OCI-LY1 (cell line): Measurements from ENCODE around the gene CACNB1.

ENCODE experiments used
- H2AFZ ChIP-seq: fragments of 200-600 bp; sonication (generic), shearing (Covaris generic); 2 replicates; pipeline ENCODE4 v1.6.0; 2014; ENCODE audit warnings: antibody characterized with exemption, mild to moderate bottlenecking, low read length
- H3F3A ChIP-seq: fragments of 200-600 bp; sonication (generic), shearing (Covaris generic); 2 replicates; pipeline ENCODE4 v1.6.0; 2014; ENCODE audit warnings: mild to moderate bottlenecking, antibody characterized with exemption, low read length, moderate library complexity; ENCODE audit not compliant: insufficient read depth
- H3K27ac ChIP-seq: fragments of 200-600 bp; sonication (generic); 2 replicates; pipeline ENCODE4 v1.5.1; 2014; ENCODE audit warnings: low read length, mixed run types, mild to moderate bottlenecking, low read depth; ENCODE audit not compliant: poor library complexity, severe bottlenecking
- H3K27me3 ChIP-seq: fragments of 200-600 bp; sonication (generic); 2 replicates; pipeline ENCODE4 v1.6.0; 2014; ENCODE audit warnings: antibody characterized with exemption, mild to moderate bottlenecking, low read length, moderate library complexity; ENCODE audit not compliant: insufficient read depth
- H3K36me3 ChIP-seq: fragments of 200-600 bp; sonication (generic); 2 replicates; pipeline ENCODE4 v1.6.1; 2014; ENCODE audit warnings: mild to moderate bottlenecking, antibody characterized with exemption, low read length, moderate library complexity, mixed read lengths; ENCODE audit not compliant: insufficient read depth
- H3K4me1 ChIP-seq: fragments of 200-600 bp; sonication (generic); 2 replicates; pipeline ENCODE4 v1.5.1; 2014; ENCODE audit warnings: mild to moderate bottlenecking, low read length, moderate library complexity; ENCODE audit not compliant: insufficient read depth, severe bottlenecking
- H3K4me2 ChIP-seq: fragments of 200-600 bp; sonication (generic), shearing (Covaris generic); 2 replicates; pipeline ENCODE4 v1.6.1; 2014; ENCODE audit warnings: low read length
- H3K4me3 ChIP-seq: fragments of 200-600 bp; sonication (generic); 2 replicates; pipeline ENCODE4 v1.5.1; 2014; ENCODE audit warnings: low read length, low read depth, mild to moderate bottlenecking, mixed read lengths; ENCODE audit not compliant: poor library complexity, severe bottlenecking
- H3K79me2 ChIP-seq: fragments of 200-600 bp; shearing (Covaris generic); 2 replicates; pipeline ENCODE4 v1.6.1; 2016; ENCODE audit warnings: mixed run types, low read length, mixed read lengths; ENCODE audit not compliant: insufficient read depth
- H3K9ac ChIP-seq: fragments of 200-600 bp; sonication (generic), shearing (Covaris generic); 2 replicates; pipeline ENCODE4 v1.6.1; 2014; ENCODE audit warnings: mild to moderate bottlenecking, low read length, mixed read lengths
- H3K9me2 ChIP-seq: fragments of 200-600 bp; sonication (generic), shearing (Covaris generic); 2 replicates; pipeline ENCODE4 v1.6.1; 2014; ENCODE audit warnings: low read depth, mild to moderate bottlenecking, low read length, mixed read lengths
- H3K9me3 ChIP-seq: fragments of 200-600 bp; shearing (Covaris generic); 2 replicates; pipeline ENCODE4 v1.6.1; 2014; ENCODE audit warnings: low read length, mixed read lengths
- H4K20me1 ChIP-seq: fragments of 200-600 bp; sonication (generic), shearing (Covaris generic); 2 replicates; pipeline ENCODE4 v1.6.0; 2016; ENCODE audit warnings: mild to moderate bottlenecking, low read length; ENCODE audit not compliant: insufficient read depth
- CTCF ChIP-seq: fragments of 200-600 bp; sonication (generic), shearing (Covaris generic); IDR thresholded peaks from 2 replicates; pipeline ENCODE4 v1.5.1; 2017; ENCODE audit warnings: mild to moderate bottlenecking, antibody characterized with exemption, low read length, moderate library complexity, mixed read lengths
- EZH2 ChIP-seq: fragments of 200-600 bp; sonication (generic), shearing (Covaris generic); IDR thresholded peaks from 2 replicates; pipeline ENCODE4 v1.8.0; 2017; ENCODE audit warnings: borderline replicate concordance, mixed run types, mild to moderate bottlenecking, antibody characterized with exemption, low read length, moderate library complexity, mixed read lengths

The CACNB1 gene

GRCh38 chr17:39225308-39225958 lies 28.0 kb upstream of the CACNB1 start, which contains the start of gene STAC2:
Gene STAC2 (minus strand): TSS chr17:39225945. CDS start chr17:39225502, 443 bp downstream.
- Histone ChIP-seq H3K36me3 (no peaks in the 10 kb centered on the region), H3K4me1 (no peaks in the 10 kb centered on the region), H3K9ac (no peak within 1 kb of the TSS), H3K27ac (no peak within 1 kb of the TSS), H3K4me2 (no peak within 1 kb of the TSS), H3K79me2 (no peaks in the 10 kb centered on the region), H3K9me3 (no peaks in the 10 kb centered on the region), H3K9me2 (no peaks in the 10 kb centered on the region), H3K4me3 (no peak within 1 kb of the TSS), H3K27me3 (0 out of 2 replicates have a peak, but pooled peaks cover 5% of the 10 kb centered on the region), H3F3A (no peaks in the 10 kb centered on the region), H4K20me1 (no peaks in the 10 kb centered on the region), H2AFZ (no peak within 1 kb of the TSS)
- TF ChIP-seq EZH2: no peak
- no peak for TF ChIP-seq CTCF

- no peaks in the 10 kb centered on the region for H3K9me3 ChIP-seq
- H3K27me3 ChIP-seq: 0 out of 2 replicates have a peak, but pooled peaks cover 5% of the 10 kb centered on the region
- no peaks in the 10 kb centered on the region for H3K9me2 ChIP-seq
- H3F3A ChIP-seq: no peaks in the 10 kb centered on the region
- no peaks in the 10 kb centered on the region for H3K79me2 ChIP-seq
- H3K4me3 ChIP-seq: no peak overlapping the region
- no peak overlapping the region for H3K27ac ChIP-seq
- H3K4me1 ChIP-seq: no peaks in the 10 kb centered on the region
- H4K20me1 ChIP-seq: no peaks in the 10 kb centered on the region
- H2AFZ ChIP-seq: no peak overlapping the region
- H3K36me3 ChIP-seq: no peaks in the 10 kb centered on the region
- TF ChIP-seq EZH2: no peak
- TF ChIP-seq CTCF: no peak
- H3K9ac ChIP-seq: no peak overlapping the region
- H3K4me2 ChIP-seq: no peak overlapping the region
These were observed 27.4 kb upstream of the CACNB1 start for GRCh38 chr17:39224778-39225307.

DNA sequence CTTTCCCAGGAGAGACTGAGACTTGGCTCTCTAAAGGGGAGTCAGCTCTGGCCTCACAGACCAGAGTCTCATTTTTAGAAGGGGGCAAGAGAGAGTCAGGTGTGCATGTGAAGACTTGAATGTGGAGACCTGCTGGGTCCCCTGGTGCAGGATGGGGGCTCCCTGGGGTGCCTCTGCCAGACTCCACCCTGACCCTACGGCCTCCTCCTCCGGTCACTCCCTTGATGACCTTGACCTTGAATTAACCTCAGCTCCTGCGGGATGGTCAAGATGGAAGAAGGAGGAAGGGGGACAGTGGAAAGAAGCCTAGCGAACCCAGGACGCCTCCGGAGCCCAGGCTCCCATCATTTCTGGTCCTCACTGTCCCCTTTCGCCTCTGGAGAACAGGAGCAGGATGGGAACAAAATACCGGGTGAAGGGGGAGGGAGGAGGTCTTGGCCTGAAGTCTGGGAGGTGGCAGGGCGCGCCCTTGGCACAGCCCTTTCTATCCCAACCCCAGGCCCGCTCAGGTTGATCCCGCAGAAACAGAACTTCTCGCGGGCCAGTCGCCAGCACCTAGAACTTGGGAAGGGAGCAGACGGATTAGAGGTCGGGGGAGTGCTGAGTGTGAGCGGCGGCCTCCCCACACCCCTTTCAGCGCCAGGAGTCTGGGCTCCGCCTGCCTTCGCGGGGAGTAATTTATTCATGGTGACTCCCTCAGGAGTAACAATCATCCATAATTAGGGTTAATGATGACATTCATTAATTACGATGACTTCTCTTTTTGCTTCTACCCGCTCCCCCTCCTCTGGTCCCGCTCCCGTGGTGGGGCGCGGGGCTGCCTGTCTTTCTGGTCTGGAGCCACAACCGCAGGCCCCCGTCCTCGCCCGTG lies 26.7 kb upstream of the CACNB1 start:
- TF ChIP-seq EZH2 (no peak), CTCF (no peak)
- Histone ChIP-seq H3K9me3 (no peaks in the 10 kb centered on the region), H4K20me1 (no peaks in the 10 kb centered on the region), H3K36me3 (no peaks in the 10 kb centered on the region), H3F3A (no peaks in the 10 kb centered on the region), H2AFZ (no peak overlapping the region), H3K9ac (no peak overlapping the region), H3K27me3 (0 out of 2 replicates have a peak, but pooled peaks cover 5% of the 10 kb centered on the region), H3K4me1 (no peaks in the 10 kb centered on the region), H3K4me2 (no peak overlapping the region), H3K27ac (no peak overlapping the region), H3K9me2 (no peaks in the 10 kb centered on the region), H3K4me3 (no peak overlapping the region), H3K79me2 (no peaks in the 10 kb centered on the region)
